BE2C (cell line): ENCODE measurements around the gene FBRSL1.

Experiments used
- DNase-seq: peaks from one replicate; pipeline ENCODE4 v3.0.0-alpha.2; 2020
- H3K27me3 ChIP-seq: fragments of 250-450 bp; sonication (Bioruptor Pico); 2 replicates; pipeline ENCODE4 v1.5.1; 2020; ENCODE audit warnings: mild to moderate bottlenecking
- H3K36me3 ChIP-seq: fragments of 250-450 bp; sonication (Bioruptor Pico); 2 replicates; pipeline ENCODE4 v1.5.1; 2020; ENCODE audit warnings: mild to moderate bottlenecking
- H3K4me1 ChIP-seq: fragments of 250-450 bp; sonication (Bioruptor Pico); 2 replicates; pipeline ENCODE4 v1.5.1; 2020
- H3K4me3 ChIP-seq: 2 replicates; pipeline ENCODE4 v1.5.1; 2011; ENCODE audit warnings: low read depth, low read length
- H3K9me3 ChIP-seq: fragments of 250-450 bp; sonication (Bioruptor Pico); 2 replicates; pipeline ENCODE4 v1.5.1; 2020
- TF ChIP-seq, protein P1 (sequence below): IDR thresholded peaks from 2 replicates; pipeline ENCODE4 v1.5.1; 2012; ENCODE audit warnings: mild to moderate bottlenecking, low read depth, low read length

Gene FBRSL1

DNA sequence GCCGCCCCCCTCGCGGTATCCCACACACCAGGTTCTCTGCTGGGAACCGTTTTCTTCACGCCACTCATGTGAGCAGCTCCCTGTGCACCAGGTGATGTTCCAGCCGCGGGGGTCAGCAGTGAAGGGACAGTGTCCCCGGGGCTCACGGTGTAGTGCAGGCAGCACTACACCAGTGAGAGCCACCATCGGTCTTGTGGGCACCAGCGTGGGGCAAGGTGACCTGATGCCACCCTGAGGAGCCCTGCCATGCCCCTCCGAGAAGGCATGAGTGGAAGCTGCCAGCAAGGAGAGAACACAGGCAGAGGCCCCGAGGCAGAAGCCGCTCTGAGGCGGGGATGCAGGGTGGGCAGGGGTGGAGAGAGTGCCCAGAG is 11.5 kb upstream of the FBRSL1 start:
- Histone ChIP-seq H3K9me3 (no peaks in the 10 kb centered on the region; the same call in 1 of the 2 replicates), H3K27me3 (no peaks in the 10 kb centered on the region), H3K4me1 (no peaks in the 10 kb centered on the region), H3K36me3 (no peaks in the 10 kb centered on the region), H3K4me3 (no peak overlapping the region)
- no peak for DNase-seq
- TF ChIP-seq, protein P1, sequence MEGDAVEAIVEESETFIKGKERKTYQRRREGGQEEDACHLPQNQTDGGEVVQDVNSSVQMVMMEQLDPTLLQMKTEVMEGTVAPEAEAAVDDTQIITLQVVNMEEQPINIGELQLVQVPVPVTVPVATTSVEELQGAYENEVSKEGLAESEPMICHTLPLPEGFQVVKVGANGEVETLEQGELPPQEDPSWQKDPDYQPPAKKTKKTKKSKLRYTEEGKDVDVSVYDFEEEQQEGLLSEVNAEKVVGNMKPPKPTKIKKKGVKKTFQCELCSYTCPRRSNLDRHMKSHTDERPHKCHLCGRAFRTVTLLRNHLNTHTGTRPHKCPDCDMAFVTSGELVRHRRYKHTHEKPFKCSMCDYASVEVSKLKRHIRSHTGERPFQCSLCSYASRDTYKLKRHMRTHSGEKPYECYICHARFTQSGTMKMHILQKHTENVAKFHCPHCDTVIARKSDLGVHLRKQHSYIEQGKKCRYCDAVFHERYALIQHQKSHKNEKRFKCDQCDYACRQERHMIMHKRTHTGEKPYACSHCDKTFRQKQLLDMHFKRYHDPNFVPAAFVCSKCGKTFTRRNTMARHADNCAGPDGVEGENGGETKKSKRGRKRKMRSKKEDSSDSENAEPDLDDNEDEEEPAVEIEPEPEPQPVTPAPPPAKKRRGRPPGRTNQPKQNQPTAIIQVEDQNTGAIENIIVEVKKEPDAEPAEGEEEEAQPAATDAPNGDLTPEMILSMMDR: no peak

DNA sequence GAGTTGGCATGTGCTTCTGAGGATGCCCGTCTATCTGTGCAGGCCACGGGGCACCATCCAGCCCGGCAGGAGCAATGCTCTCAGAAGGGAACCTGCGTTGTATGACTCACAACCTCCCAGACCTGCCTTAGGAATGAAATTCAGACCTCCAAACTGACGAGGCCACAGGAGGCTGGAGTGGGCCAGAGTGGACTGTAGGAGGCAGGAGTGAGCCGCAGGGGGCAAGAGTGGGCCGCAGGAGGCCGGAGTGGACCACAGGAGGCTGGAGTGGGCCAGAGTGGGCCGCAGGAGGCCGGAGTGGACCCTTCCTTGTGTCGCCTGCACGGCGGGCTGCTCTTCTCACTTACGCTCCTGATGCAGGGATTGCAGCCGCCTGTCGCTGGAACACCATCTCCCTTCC is 11.1 kb upstream of the FBRSL1 start:
- H3K4me1 ChIP-seq: no peaks in the 10 kb centered on the region
- H3K9me3 ChIP-seq: no peaks in the 10 kb centered on the region; the same call in 1 of the 2 replicates
- H3K27me3 ChIP-seq: no peaks in the 10 kb centered on the region
- no peak overlapping the region for H3K4me3 ChIP-seq
- TF ChIP-seq, protein P1: no peak
- H3K36me3 ChIP-seq: no peaks in the 10 kb centered on the region
- no peak for DNase-seq

DNA sequence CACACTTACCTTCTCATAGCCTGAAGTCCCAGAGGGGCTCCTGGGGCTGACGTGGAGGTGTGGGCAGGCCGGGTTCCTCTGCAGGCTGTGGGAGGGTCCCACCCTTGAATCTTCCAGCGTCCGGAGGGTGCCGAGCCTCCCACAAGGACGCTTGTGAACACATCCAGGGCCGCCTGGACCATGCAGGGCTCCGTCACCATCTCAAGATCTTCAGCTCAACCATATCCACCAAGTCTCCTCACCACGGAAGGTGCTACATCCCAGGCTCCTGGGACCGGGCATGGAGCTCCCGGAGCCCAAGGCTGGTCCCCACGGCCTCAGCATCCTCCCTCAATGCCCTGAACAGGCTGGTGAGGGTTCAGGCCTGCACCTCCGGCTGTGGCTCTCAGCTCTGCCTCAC is 10.7 kb upstream of the FBRSL1 start:
- Histone ChIP-seq H3K36me3 (no peaks in the 10 kb centered on the region), H3K27me3 (no peaks in the 10 kb centered on the region), H3K9me3 (no peaks in the 10 kb centered on the region; the same call in 1 of the 2 replicates), H3K4me3 (no peak overlapping the region), H3K4me1 (no peaks in the 10 kb centered on the region)
- DNase-seq: no peak
- TF ChIP-seq, protein P1: no peak

DNA sequence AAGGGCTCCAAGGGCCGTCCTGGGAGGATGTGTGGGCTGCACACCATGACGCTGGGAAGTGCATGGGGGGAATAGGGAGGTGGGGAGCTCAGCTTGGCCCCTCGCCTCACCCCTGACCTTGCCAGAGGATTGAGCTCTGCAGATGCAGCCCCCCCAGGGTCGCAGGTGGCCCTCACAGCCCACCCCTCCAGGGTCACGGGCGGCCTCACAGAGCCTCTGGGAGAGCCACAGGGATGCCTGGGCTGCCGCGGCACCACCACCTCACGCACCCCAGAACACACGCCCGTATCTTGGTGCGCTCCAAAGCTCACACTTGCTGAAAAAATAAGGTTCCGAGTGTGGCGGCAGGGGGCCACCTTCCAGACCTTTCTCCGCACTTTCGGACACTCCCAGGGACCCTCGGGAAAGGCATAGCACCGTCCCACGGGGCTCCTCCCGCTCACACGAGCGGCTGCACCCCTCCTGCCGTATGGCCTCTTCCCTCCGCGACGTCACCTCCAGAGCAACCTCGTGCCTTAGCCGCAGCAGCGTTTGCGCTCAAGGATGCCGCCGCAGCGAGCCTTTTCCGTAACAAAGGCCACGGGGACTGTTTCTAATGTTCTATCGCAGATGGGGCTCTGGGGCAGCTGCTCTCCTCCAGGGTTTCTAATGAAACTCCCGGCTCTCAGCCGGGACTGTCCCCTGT is 9.9 kb upstream of the FBRSL1 start:
- Histone ChIP-seq H3K27me3 (no peaks in the 10 kb centered on the region), H3K9me3 (no peaks in the 10 kb centered on the region; the same call in 1 of the 2 replicates), H3K4me3 (no peak overlapping the region), H3K36me3 (no peaks in the 10 kb centered on the region), H3K4me1 (no peaks in the 10 kb centered on the region)
- TF ChIP-seq, protein P1: no peak
- DNase-seq: no peak

DNA sequence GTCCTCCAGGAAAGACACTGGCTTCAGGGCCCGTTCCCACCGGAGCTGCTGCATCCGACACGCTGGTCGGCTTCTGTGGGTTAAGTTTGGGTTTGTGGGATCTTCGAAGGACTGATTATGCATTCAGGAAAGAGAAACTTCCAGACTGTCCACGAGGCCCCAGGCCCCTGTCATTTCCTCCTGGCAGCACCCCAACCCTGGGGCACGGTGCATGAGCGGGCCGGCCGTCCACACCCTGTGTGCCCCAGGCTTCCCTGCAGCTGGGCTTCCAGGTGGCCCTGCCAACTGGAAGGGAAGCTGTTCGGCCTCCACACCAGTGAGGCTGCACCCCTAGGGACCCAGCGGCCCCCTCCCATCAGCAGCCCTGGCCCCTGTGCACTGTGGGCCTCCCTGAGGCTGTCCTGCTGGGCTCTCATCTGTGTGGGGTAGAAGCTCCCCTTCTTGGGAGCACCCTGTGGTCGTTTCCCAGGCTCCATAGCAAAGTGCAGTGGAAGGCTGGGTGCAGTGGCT is 9.3 kb upstream of the FBRSL1 start:
- Histone ChIP-seq H3K27me3 (no peaks in the 10 kb centered on the region), H3K36me3 (no peaks in the 10 kb centered on the region), H3K4me1 (no peaks in the 10 kb centered on the region), H3K9me3 (no peaks in the 10 kb centered on the region; the same call in 1 of the 2 replicates), H3K4me3 (no peak overlapping the region)
- no peak for DNase-seq
- TF ChIP-seq, protein P1: no peak

DNA sequence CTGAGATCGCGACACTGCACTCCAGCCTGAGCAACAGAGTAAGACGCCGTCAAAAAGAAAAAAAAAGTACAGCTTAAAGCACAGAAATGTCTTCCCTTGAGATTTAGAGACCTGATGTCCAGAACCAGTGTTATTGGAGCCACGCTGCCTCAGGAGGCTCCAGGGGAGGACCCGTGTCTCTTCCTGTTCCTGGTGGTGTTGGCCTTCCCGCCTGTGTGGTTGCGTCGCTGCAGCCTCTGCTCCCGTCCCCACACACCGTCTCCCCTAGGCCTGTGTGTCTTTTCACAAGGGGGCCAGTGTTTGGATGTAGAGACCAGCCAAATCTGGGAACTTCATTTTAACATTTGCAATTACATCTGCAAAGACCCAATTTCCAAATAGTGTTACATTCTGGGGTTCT is 8.6 kb upstream of the FBRSL1 start:
- no peaks in the 10 kb centered on the region for H3K27me3 ChIP-seq
- H3K36me3 ChIP-seq: no peaks in the 10 kb centered on the region
- TF ChIP-seq, protein P1: no peak
- H3K4me1 ChIP-seq: no peaks in the 10 kb centered on the region
- no peak for DNase-seq
- H3K9me3 ChIP-seq: no peaks in the 10 kb centered on the region; the same call in 1 of the 2 replicates
- no peak overlapping the region for H3K4me3 ChIP-seq
